Fibroblast of pulmonary artery (primary cell): Measurements from ENCODE around the gene GSK3A.

ENCODE experiments used
- DNase-seq: peaks from one replicate; pipeline ENCODE4 v3.0.0-alpha.2; 2010; ENCODE audit warnings: low read depth
- H3K4me3 ChIP-seq: replicated peaks from 2 replicates; pipeline ENCODE4 v1.5.1; 2011; ENCODE audit warnings: low read depth, mild to moderate bottlenecking, control low read depth, low read length, moderate library complexity
- TF ChIP-seq, protein P1 (sequence below): IDR thresholded peaks from 2 replicates; pipeline ENCODE4 v1.5.1; 2011; ENCODE audit warnings: mild to moderate bottlenecking, control low read depth, low read length, inconsistent platforms; ENCODE audit errors: missing control alignments

GSK3A gene

DNA sequence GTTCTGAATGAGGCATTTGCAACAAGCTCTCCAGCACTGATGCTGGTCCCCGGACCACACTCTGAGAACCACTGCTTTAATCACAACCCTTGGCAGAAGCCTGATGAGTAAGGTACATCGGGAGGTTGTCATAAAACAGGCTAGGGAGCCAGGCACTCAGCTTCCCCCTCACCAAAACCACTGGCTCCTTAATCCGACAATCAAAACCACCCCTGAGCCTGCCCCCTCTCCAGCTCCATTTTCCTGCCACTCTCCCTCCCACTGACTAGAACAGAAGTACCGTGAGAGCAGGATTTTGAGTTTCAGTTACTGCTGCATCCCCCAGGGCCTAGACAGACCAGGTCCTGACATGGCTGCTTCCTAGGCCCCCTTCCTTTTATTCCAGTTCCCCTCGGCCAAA is 7.2 kb downstream of the GSK3A start:
- no peak overlapping the region for H3K4me3 ChIP-seq
- TF ChIP-seq, protein P1, sequence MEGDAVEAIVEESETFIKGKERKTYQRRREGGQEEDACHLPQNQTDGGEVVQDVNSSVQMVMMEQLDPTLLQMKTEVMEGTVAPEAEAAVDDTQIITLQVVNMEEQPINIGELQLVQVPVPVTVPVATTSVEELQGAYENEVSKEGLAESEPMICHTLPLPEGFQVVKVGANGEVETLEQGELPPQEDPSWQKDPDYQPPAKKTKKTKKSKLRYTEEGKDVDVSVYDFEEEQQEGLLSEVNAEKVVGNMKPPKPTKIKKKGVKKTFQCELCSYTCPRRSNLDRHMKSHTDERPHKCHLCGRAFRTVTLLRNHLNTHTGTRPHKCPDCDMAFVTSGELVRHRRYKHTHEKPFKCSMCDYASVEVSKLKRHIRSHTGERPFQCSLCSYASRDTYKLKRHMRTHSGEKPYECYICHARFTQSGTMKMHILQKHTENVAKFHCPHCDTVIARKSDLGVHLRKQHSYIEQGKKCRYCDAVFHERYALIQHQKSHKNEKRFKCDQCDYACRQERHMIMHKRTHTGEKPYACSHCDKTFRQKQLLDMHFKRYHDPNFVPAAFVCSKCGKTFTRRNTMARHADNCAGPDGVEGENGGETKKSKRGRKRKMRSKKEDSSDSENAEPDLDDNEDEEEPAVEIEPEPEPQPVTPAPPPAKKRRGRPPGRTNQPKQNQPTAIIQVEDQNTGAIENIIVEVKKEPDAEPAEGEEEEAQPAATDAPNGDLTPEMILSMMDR = no peak
- no peak for DNase-seq

- no peak overlapping the region for H3K4me3 ChIP-seq
- DNase-seq = no peak
- TF ChIP-seq, protein P1 = no peak
These were observed 8.0 kb downstream of the GSK3A start for GRCh38 chr19:42234364-42234763.

DNA sequence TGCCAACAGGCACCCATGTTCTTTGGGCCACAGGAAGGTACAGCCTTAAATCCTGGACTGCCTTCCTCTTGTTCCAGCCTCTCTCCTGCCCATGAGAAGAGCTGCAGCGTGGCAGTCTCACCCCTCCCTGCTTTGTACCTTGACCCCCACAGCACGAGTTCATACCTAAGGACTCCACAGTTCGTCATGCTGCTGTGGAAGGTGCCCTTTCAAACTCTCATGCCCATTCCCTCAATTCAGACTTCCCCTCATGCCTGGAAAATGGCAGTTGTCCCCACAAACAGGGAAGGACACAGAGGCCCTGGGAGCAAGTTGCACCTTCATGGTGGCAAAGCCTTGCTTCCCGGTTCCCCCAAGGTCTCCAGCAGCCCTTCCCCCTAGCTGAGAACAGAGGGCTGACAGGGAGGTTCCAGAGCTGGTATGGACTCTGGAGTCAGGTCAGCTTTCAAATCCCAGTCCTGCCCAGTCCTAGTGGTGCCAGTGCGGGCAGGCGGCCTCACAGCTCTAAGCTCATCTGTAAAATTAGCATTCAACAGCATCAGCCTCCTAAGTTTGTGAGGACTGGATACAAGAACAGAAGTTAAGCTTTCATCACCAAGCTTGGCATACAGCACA is 8.6 kb downstream of the GSK3A start:
- DNase-seq = no peak
- TF ChIP-seq, protein P1 = no peak
- no peak overlapping the region for H3K4me3 ChIP-seq

GRCh38 chr19:42233106-42233505 is 9.3 kb downstream of the GSK3A start:
- no peak overlapping the region for H3K4me3 ChIP-seq
- no peak for DNase-seq
- TF ChIP-seq, protein P1 = no peak

DNA sequence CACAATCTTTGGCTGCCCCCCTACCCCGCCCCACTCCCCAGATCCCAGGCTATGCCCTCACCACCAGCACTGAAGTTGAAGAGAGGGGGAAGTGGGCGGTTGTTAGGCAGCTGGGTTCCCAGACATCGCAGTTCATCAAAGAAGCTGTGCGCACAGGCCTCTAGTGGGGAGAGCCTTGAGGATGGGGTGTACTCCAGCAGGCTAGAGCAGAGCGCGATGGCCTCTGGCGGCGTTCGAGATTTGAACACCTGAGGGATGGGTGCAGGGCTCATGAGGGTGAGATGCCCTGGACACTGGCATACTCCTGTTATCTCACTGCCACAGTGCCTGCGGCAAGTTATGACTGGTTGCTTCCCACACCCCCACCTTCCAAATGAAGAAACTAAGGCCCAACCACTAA is 10.0 kb downstream of the GSK3A start:
- TF ChIP-seq, protein P1 = no peak
- DNase-seq = no peak
- H3K4me3 ChIP-seq = no peak overlapping the region

- TF ChIP-seq, protein P1 = no peak
- no peak overlapping the region for H3K4me3 ChIP-seq
- DNase-seq = no peak
These were observed 11.8 kb downstream of the GSK3A start for GRCh38 chr19:42230571-42230970.

DNA sequence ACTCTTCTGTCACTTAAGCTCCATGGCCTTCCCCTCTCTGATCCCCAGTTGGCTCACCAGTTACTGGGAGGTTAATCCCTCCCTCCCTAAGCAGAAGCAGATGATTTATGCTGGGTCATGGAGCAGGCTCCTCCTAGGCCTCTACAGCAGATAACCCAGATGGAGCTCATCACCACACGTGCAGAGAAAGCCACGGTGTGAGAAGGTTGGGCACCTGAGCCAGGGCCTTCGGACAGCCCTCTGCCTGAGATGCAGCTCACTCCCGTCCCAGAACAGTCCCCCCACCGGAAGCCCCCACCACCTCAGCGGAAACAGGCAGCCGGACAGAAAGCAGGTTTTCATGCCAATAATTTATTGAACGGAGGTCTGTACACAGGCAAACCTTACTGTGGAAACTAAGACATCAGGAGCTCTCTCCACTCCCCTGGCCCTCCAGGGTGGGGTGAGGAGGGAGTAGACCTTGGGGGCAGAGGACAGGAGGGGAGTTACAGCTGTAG is 12.5 kb downstream of the GSK3A start:
- no peak overlapping the region for H3K4me3 ChIP-seq
- TF ChIP-seq, protein P1 = no peak
- DNase-seq = no peak
